Effector memory CD4-positive, alpha-beta T cell (primary cell): ENCODE data around the gene SGIP1.
"Not testable (repeated sequence)": the region's sequence is repeated elsewhere in the genome, so short reads cannot be mapped to it uniquely, and the experiment has no call there.

Experiments used
- DNase-seq, 3 donors: peaks; one replicate each; pipeline ENCODE4 v3.0.0-alpha.2; 2020
- H3K27ac ChIP-seq: 2 replicates; pipeline ENCODE4 v1.7.0; 2013; ENCODE audit warnings: mild to moderate bottlenecking, low read length, moderate library complexity; ENCODE audit not compliant: insufficient read depth, poor library complexity, severe bottlenecking
- H3K27me3 ChIP-seq: replicated peaks from 2 replicates; pipeline ENCODE4 v1.7.0; 2013; ENCODE audit warnings: mild to moderate bottlenecking, low read length; ENCODE audit not compliant: insufficient read depth, control insufficient read depth, poor library complexity, severe bottlenecking
- H3K36me3 ChIP-seq: 2 replicates; pipeline ENCODE4 v1.7.0; 2013; ENCODE audit warnings: mild to moderate bottlenecking, low read length, moderate library complexity; ENCODE audit not compliant: control insufficient read depth, insufficient read depth
- H3K4me1 ChIP-seq: 2 replicates; pipeline ENCODE4 v1.7.0; 2013; ENCODE audit warnings: low read length, mild to moderate bottlenecking; ENCODE audit not compliant: control insufficient read depth, insufficient read depth, poor library complexity, severe bottlenecking
- H3K4me3 ChIP-seq: 2 replicates; pipeline ENCODE4 v1.7.0; 2013; ENCODE audit warnings: low read length, low read depth, mild to moderate bottlenecking; ENCODE audit not compliant: insufficient read depth, poor library complexity, severe bottlenecking
- H3K9me3 ChIP-seq: 2 replicates; pipeline ENCODE4 v1.7.0; 2013; ENCODE audit warnings: mild to moderate bottlenecking, low read length, moderate library complexity; ENCODE audit not compliant: control insufficient read depth

The SGIP1 gene

GRCh38 chr1:66730462-66730861, 196.5 kb downstream of the SGIP1 start:
- H3K27ac ChIP-seq = no peak overlapping the region
- no peaks in the 10 kb centered on the region for H3K9me3 ChIP-seq
- no peaks in the 10 kb centered on the region for H3K4me1 ChIP-seq
- no peaks in the 10 kb centered on the region for H3K27me3 ChIP-seq
- DNase-seq = no peak
- H3K4me3 ChIP-seq = no peak overlapping the region
- no peaks in the 10 kb centered on the region for H3K36me3 ChIP-seq

- Histone ChIP-seq H3K4me1 (no peaks in the 10 kb centered on the region), H3K9me3 (no peaks in the 10 kb centered on the region), H3K27ac (no peak overlapping the region), H3K4me3 (no peak overlapping the region), H3K36me3 (no peaks in the 10 kb centered on the region), H3K27me3 (no peaks in the 10 kb centered on the region)
- DNase-seq = no peak
Measured at GRCh38 chr1:66731170-66731865, 197.4 kb downstream of the SGIP1 start.

GRCh38 chr1:66732407-66733166, 198.6 kb downstream of the SGIP1 start:
- H3K27ac ChIP-seq = no peak overlapping the region
- H3K9me3 ChIP-seq = no peaks in the 10 kb centered on the region
- no peaks in the 10 kb centered on the region for H3K4me1 ChIP-seq
- H3K27me3 ChIP-seq = no peaks in the 10 kb centered on the region
- H3K4me3 ChIP-seq = no peak overlapping the region
- H3K36me3 ChIP-seq = no peaks in the 10 kb centered on the region
- DNase-seq = no peak

GRCh38 chr1:66733348-66734017, 199.5 kb downstream of the SGIP1 start:
- no peaks in the 10 kb centered on the region for H3K27me3 ChIP-seq
- no peak overlapping the region for H3K4me3 ChIP-seq
- no peaks in the 10 kb centered on the region for H3K4me1 ChIP-seq
- no peak overlapping the region for H3K27ac ChIP-seq
- no peaks in the 10 kb centered on the region for H3K36me3 ChIP-seq
- DNase-seq = no peak
- H3K9me3 ChIP-seq = no peaks in the 10 kb centered on the region

GRCh38 chr1:66734531-66734930, 200.6 kb downstream of the SGIP1 start:
- not testable (repeated sequence) for H3K36me3 ChIP-seq, H3K27me3 ChIP-seq, H3K4me3 ChIP-seq, H3K27ac ChIP-seq, H3K9me3 ChIP-seq, DNase-seq, H3K4me1 ChIP-seq

GRCh38 chr1:66737836-66738235, 203.9 kb downstream of the SGIP1 start:
- Histone ChIP-seq H3K9me3 (no peaks in the 10 kb centered on the region), H3K4me3 (no peak overlapping the region), H3K36me3 (no peaks in the 10 kb centered on the region), H3K27ac (no peak overlapping the region), H3K27me3 (no peaks in the 10 kb centered on the region), H3K4me1 (no peaks in the 10 kb centered on the region)
- DNase-seq = no peak

GRCh38 chr1:66739401-66740157, 205.6 kb downstream of the SGIP1 start:
- DNase-seq = no peak
- no peaks in the 10 kb centered on the region for H3K36me3 ChIP-seq
- no peak overlapping the region for H3K27ac ChIP-seq
- H3K9me3 ChIP-seq = no peaks in the 10 kb centered on the region
- H3K4me3 ChIP-seq = no peak overlapping the region
- no peaks in the 10 kb centered on the region for H3K27me3 ChIP-seq
- H3K4me1 ChIP-seq = no peaks in the 10 kb centered on the region

GRCh38 chr1:66745451-66745850, 211.5 kb downstream of the SGIP1 start:
- no peaks in the 10 kb centered on the region for H3K4me1 ChIP-seq
- no peaks in the 10 kb centered on the region for H3K27me3 ChIP-seq
- DNase-seq = no peak
- H3K27ac ChIP-seq = no peak overlapping the region
- no peak overlapping the region for H3K4me3 ChIP-seq
- no peaks in the 10 kb centered on the region for H3K9me3 ChIP-seq
- H3K36me3 ChIP-seq = no peaks in the 10 kb centered on the region

GRCh38 chr1:66747501-66747900, 213.5 kb downstream of the SGIP1 start:
- H3K36me3 ChIP-seq = no peaks in the 10 kb centered on the region
- H3K4me3 ChIP-seq = no peak overlapping the region
- no peaks in the 10 kb centered on the region for H3K9me3 ChIP-seq
- no peak for DNase-seq
- H3K4me1 ChIP-seq = peaks cover 11% of the 10 kb centered on the region
- no peak overlapping the region for H3K27ac ChIP-seq
- peaks cover 12% of the 10 kb centered on the region for H3K27me3 ChIP-seq
